HFFc6 (cell line): ENCODE results near the gene MGAT5. TPM values are rescaled to one million over a fixed set of nuclear protein-coding genes. Genes with fewer than 3 reads are reported as not detected.
A peak's percentile ranks its signal among the peaks of the same experiment; 100 is the strongest.

Experiments used
- DNase-seq: peaks from one replicate; pipeline ENCODE4 v3.0.0-alpha.2; 2018
- H3K27ac Mint-ChIP-seq: 2 replicates; pipeline ENCODE4 v1.8.0; 2020; ENCODE audit warnings: mild to moderate bottlenecking, mixed read lengths
- H3K27me3 Mint-ChIP-seq: 2 replicates; pipeline ENCODE4 v1.8.0; 2021; ENCODE audit warnings: mild to moderate bottlenecking, moderate library complexity, mixed read lengths; ENCODE audit not compliant: insufficient read depth
- H3K36me3 Mint-ChIP-seq: 2 replicates; pipeline ENCODE4 v1.8.0; 2021; ENCODE audit warnings: low read depth, mixed read lengths
- H3K4me1 Mint-ChIP-seq: 2 replicates; pipeline ENCODE4 v1.8.0; 2020; ENCODE audit warnings: low read depth, mixed read lengths
- H3K4me3 Mint-ChIP-seq: 2 replicates; pipeline ENCODE4 v1.8.0; 2020; ENCODE audit warnings: mild to moderate bottlenecking, moderate library complexity, mixed read lengths
- H3K9me3 Mint-ChIP-seq: 2 replicates; pipeline ENCODE4 v1.8.0; 2020; ENCODE audit warnings: mild to moderate bottlenecking, mixed read lengths
- total RNA-seq, 6 experiments: library from RNA; stranded (reverse); fragmentation: NEBNext Ultra II Directional; extraction: Animal tissue kit (Norgen Biotek cat#: 25700); gene quantifications; 2 replicates in 1 of 6; 3 replicates in 5 of 6; pipeline ENCODE4 v1.2.3, GENCODE V29; 2021
- TF ChIP-seq, protein P1 (sequence below): fragments of 200-600 bp; sonication (generic); IDR thresholded peaks from 2 replicates; pipeline ENCODE4 v1.5.0; 2021; ENCODE audit warnings: antibody characterized with exemption, mild to moderate bottlenecking

The MGAT5 gene
- total RNA-seq, 6 experiments from 2014 or later: 104 to 129 (median 113) TPM

DNA sequence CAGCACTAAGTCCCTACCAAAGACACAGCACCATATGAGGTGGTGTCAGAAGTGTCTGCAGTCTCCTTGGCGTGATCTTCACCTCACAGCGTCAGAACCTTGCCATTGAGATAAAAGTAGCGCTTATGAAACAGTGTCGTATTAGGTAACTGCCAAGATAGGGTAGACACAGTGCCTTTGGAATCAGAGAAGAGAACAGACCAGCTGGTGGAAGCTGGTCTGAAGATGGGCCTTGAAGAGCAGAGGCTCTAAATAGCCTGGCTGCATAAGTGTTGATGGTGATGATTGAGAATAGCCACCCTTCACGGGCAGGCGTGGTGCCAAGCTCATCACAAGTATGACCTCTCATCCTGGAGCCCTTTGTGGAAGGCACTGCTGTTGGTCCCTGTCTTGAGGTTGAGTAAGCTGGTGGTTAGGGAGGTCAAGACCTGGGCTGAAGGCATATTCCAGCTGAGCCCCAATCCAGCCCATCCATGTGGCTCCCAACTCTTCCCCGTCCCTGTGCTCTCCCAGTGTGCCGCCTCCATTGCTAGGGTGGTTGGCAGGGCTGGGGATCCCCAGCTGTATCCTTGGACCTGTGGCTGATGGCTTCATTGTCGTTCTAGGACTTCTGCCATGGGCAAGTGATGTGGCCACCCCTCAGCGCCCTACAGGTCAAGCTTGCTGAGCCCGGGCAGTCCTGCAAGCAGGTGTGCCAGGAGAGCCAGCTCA, 187.4 kb downstream of the MGAT5 start:
- Mint-ChIP-seq H3K36me3 (peaks cover 16% of the 10 kb centered on the region), H3K4me1 (peaks cover 25% of the 10 kb centered on the region), H3K27me3 (peaks cover 5% of the 10 kb centered on the region), H3K27ac (no peak overlapping the region), H3K4me3 (no peak overlapping the region), H3K9me3 (no peaks in the 10 kb centered on the region)
- no peak for DNase-seq
- TF ChIP-seq, protein P1, sequence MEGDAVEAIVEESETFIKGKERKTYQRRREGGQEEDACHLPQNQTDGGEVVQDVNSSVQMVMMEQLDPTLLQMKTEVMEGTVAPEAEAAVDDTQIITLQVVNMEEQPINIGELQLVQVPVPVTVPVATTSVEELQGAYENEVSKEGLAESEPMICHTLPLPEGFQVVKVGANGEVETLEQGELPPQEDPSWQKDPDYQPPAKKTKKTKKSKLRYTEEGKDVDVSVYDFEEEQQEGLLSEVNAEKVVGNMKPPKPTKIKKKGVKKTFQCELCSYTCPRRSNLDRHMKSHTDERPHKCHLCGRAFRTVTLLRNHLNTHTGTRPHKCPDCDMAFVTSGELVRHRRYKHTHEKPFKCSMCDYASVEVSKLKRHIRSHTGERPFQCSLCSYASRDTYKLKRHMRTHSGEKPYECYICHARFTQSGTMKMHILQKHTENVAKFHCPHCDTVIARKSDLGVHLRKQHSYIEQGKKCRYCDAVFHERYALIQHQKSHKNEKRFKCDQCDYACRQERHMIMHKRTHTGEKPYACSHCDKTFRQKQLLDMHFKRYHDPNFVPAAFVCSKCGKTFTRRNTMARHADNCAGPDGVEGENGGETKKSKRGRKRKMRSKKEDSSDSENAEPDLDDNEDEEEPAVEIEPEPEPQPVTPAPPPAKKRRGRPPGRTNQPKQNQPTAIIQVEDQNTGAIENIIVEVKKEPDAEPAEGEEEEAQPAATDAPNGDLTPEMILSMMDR: no peak

DNA sequence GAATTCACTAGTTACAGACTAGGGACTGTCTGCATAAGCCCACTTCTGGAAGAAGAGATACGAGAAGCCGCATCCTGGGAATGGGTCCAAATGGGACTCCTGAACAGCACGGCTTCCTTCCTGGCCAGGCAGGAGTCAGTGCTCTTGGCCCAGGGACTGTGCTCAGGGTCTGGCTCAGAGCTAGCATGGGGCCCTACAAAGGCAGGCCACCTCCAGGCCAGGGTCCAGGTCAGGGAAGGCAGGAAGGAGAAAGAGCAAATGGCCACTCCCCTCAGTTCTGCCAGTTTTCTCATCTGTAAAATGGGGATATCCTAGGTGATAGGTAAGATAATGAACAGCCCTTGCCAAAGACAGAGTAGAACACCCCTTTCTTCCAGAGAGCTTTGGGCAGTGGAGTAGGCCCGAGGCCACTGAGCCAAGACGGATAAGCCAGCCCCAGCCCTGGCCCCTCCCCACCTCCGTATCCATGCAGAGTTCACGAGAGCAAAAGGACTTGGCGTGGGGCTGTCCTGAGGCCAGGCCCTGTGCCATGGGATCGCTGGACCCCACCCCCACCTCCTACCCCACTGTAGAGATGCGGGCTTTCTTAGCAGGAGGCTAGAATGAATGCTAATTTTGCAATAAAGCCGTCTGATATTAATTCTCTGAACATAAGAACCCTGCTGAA, 190.1 kb downstream of the MGAT5 start:
- Mint-ChIP-seq H3K27ac (no peak overlapping the region), H3K4me1 (peaks cover 28% of the 10 kb centered on the region), H3K9me3 (no peaks in the 10 kb centered on the region), H3K27me3 (peaks cover 5% of the 10 kb centered on the region), H3K4me3 (no peak overlapping the region), H3K36me3 (peaks cover 17% of the 10 kb centered on the region)
- TF ChIP-seq, protein P1: no peak
- no peak for DNase-seq

DNA sequence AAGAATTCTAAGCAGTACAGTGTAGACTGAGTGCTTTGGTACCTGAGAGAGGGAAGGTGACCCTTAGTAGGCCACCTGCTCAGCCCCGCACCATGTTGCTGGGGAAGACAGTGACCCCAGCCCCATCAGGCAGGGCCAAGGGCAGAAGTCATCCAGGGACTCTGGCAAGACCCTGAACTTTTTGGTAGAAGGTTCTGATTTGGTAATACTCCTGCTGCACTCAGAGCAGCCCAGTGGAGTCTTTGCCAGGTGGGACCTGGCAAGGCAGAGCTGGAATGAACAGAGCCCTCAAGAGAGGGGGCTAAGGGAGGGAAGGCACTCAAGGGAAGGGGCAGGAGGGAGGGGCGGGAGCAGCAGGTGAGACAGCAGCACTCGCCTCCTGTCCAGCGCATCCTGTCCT, 191.2 kb downstream of the MGAT5 start:
- Mint-ChIP-seq H3K27ac (no peak overlapping the region), H3K4me3 (no peak overlapping the region), H3K27me3 (peaks cover 7% of the 10 kb centered on the region), H3K4me1 (peaks cover 28% of the 10 kb centered on the region), H3K9me3 (no peaks in the 10 kb centered on the region), H3K36me3 (peaks cover 18% of the 10 kb centered on the region)
- TF ChIP-seq, protein P1: no peak
- DNase-seq: no peak

DNA sequence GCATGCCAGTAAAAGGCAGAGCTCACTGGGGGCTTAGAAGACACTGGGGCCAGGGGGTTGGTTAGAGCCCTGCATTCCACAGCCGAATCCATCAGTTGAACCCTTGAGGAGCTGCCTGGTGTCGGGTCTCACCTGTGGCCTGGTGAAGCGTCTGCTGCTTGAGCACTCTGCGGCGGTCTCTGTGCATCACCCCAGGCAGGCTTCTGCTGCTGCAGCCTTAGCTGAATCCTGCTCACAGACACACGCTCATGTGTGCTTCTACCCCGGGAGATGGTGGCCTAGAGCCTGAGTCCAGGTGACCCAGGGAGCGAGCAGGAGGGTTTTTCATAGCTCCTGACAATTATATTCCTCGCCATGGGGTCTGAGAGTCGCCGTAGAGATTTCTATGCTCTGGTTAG, 192.1 kb downstream of the MGAT5 start:
- no peaks in the 10 kb centered on the region for H3K9me3 Mint-ChIP-seq
- no peak overlapping the region; the same call in 1 of the 2 replicates for H3K4me3 Mint-ChIP-seq
- H3K4me1 Mint-ChIP-seq: peaks cover 35% of the 10 kb centered on the region
- DNase-seq: no peak
- peaks cover 8% of the 10 kb centered on the region for H3K27me3 Mint-ChIP-seq
- H3K27ac Mint-ChIP-seq: peak overlapping the region; percentile 27; the same call in 1 of the 2 replicates
- TF ChIP-seq, protein P1: no peak
- peaks cover 14% of the 10 kb centered on the region for H3K36me3 Mint-ChIP-seq

DNA sequence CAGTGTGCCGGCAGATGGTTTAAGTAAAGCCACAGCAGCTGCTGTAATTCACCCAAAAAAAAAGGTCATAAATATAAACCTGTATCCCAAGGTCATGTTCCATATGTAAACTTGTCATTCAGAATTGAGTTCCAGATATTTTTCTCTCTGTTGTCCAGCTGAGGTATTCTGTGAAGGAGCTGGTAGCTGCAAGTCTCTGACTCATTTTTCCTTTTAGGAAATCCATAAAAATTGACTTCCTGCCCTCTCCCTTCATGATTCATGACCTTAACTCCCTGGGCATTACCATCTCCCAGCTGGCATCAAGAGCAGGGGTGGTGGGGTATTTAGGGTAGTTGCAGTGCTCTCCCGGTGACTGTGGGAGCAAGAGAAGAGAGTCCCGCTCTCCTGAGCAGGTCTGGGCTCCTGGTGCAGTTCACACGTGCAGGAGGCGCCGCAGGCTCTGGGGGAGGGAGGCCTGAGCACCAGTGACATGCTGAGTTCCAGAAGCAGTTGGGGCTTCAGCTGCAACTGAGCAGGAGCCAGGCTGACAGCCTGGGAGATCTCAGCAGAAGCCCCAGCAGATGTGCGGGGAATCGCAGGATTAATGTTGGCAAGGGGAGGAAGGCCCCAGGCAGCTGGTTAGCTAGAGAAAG, 192.6 kb downstream of the MGAT5 start:
- Mint-ChIP-seq H3K27me3 (peaks cover 8% of the 10 kb centered on the region), H3K4me3 (no peak overlapping the region; the same call in 1 of the 2 replicates), H3K9me3 (no peaks in the 10 kb centered on the region), H3K4me1 (peaks cover 35% of the 10 kb centered on the region), H3K27ac (peak overlapping the region; percentile 27; the same call in 1 of the 2 replicates), H3K36me3 (peaks cover 14% of the 10 kb centered on the region)
- TF ChIP-seq, protein P1: no peak
- DNase-seq: peak; percentile 48
